ENCODE data around the gene RTP5.
"Not testable (repeated sequence)": the region's sequence is repeated elsewhere in the genome, so short reads cannot be mapped to it uniquely, and the experiment has no call there.

RTP5 gene

GRCh38 chr2:241901500-241902351 lies 32.2 kb downstream of the RTP5 start:
- peaks cover 40% of the 10 kb centered on the region for H3K4me1 ChIP-seq (ENCODE audit: control insufficient read depth, insufficient read depth, low read length)
- H3K27ac ChIP-seq (ENCODE audit: low read depth, low read length), result no peak overlapping the region
- H3K9me3 ChIP-seq (ENCODE audit: control insufficient read depth, insufficient read depth, low read depth, low read length), result no peaks in the 10 kb centered on the region
- H3K4me3 ChIP-seq (ENCODE audit: low read depth, low read length), result peak overlapping the region; percentile 27
- H3K36me3 ChIP-seq (ENCODE audit: control insufficient read depth, insufficient read depth, low read length), result no peaks in the 10 kb centered on the region
- no peaks in the 10 kb centered on the region for H3K27me3 ChIP-seq (ENCODE audit: control insufficient read depth, insufficient read depth, low read length)
- H3K9ac ChIP-seq (ENCODE audit: low read length), result no peak overlapping the region

GRCh38 chr2:241902357-241902991 lies 32.9 kb downstream of the RTP5 start:
- Histone ChIP-seq H3K27ac (ENCODE audit: low read depth, low read length) (no peak overlapping the region), H3K4me1 (ENCODE audit: control insufficient read depth, insufficient read depth, low read length) (peaks cover 40% of the 10 kb centered on the region), H3K4me3 (ENCODE audit: low read depth, low read length) (peak overlapping the region; percentile 36; the same call in 1 of the 2 replicates), H3K36me3 (ENCODE audit: control insufficient read depth, insufficient read depth, low read length) (no peaks in the 10 kb centered on the region), H3K9ac (ENCODE audit: low read length) (peak overlapping the region; percentile 26), H3K27me3 (ENCODE audit: control insufficient read depth, insufficient read depth, low read length) (no peaks in the 10 kb centered on the region), H3K9me3 (ENCODE audit: control insufficient read depth, insufficient read depth, low read depth, low read length) (no peaks in the 10 kb centered on the region)

GRCh38 chr2:241903121-241904010 lies 33.8 kb downstream of the RTP5 start:
- H3K27me3 ChIP-seq (ENCODE audit: control insufficient read depth, insufficient read depth, low read length), result no peaks in the 10 kb centered on the region
- peaks cover 39% of the 10 kb centered on the region for H3K4me1 ChIP-seq (ENCODE audit: control insufficient read depth, insufficient read depth, low read length)

GRCh38 chr2:241904011-241904718 lies 34.6 kb downstream of the RTP5 start:
- Histone ChIP-seq H3K4me1 (ENCODE audit: control insufficient read depth, insufficient read depth, low read length) (peaks cover 31% of the 10 kb centered on the region), H3K27ac (ENCODE audit: low read depth, low read length) (no peak overlapping the region), H3K9ac (ENCODE audit: low read length) (no peak overlapping the region)

More at GRCh38 chr2:241903121-241904010, 33.8 kb downstream of the RTP5 start:
- no peak overlapping the region for H3K27ac ChIP-seq (ENCODE audit: low read depth, low read length)
- H3K36me3 ChIP-seq (ENCODE audit: control insufficient read depth, insufficient read depth, low read length), result no peaks in the 10 kb centered on the region
- no peaks in the 10 kb centered on the region for H3K9me3 ChIP-seq (ENCODE audit: control insufficient read depth, insufficient read depth, low read depth, low read length)
- no peak overlapping the region for H3K4me3 ChIP-seq (ENCODE audit: low read depth, low read length)
- H3K9ac ChIP-seq (ENCODE audit: low read length), result no peak overlapping the region

GRCh38 chr2:241904791-241905710 lies 35.5 kb downstream of the RTP5 start:
- Histone ChIP-seq H3K9me3 (ENCODE audit: control insufficient read depth, insufficient read depth, low read depth, low read length) (no peaks in the 10 kb centered on the region), H3K27ac (ENCODE audit: low read depth, low read length) (no peak overlapping the region), H3K36me3 (ENCODE audit: control insufficient read depth, insufficient read depth, low read length) (no peaks in the 10 kb centered on the region), H3K4me1 (ENCODE audit: control insufficient read depth, insufficient read depth, low read length) (peaks cover 24% of the 10 kb centered on the region), H3K27me3 (ENCODE audit: control insufficient read depth, insufficient read depth, low read length) (no peaks in the 10 kb centered on the region), H3K4me3 (ENCODE audit: low read depth, low read length) (no peak overlapping the region), H3K9ac (ENCODE audit: low read length) (no peak overlapping the region)

More at GRCh38 chr2:241904011-241904718, 34.6 kb downstream of the RTP5 start:
- H3K36me3 ChIP-seq (ENCODE audit: control insufficient read depth, insufficient read depth, low read length), result no peaks in the 10 kb centered on the region
- no peaks in the 10 kb centered on the region for H3K9me3 ChIP-seq (ENCODE audit: control insufficient read depth, insufficient read depth, low read depth, low read length)
- no peak overlapping the region for H3K4me3 ChIP-seq (ENCODE audit: low read depth, low read length)
- no peaks in the 10 kb centered on the region for H3K27me3 ChIP-seq (ENCODE audit: control insufficient read depth, insufficient read depth, low read length)

GRCh38 chr2:241905716-241906377 lies 36.3 kb downstream of the RTP5 start:
- H3K9ac ChIP-seq (ENCODE audit: low read length), result no peak overlapping the region
- H3K4me1 ChIP-seq (ENCODE audit: control insufficient read depth, insufficient read depth, low read length), result peaks cover 16% of the 10 kb centered on the region
- H3K4me3 ChIP-seq (ENCODE audit: low read depth, low read length), result no peak overlapping the region
- H3K36me3 ChIP-seq (ENCODE audit: control insufficient read depth, insufficient read depth, low read length), result no peaks in the 10 kb centered on the region
- H3K27ac ChIP-seq (ENCODE audit: low read depth, low read length), result no peak overlapping the region
- no peaks in the 10 kb centered on the region for H3K9me3 ChIP-seq (ENCODE audit: control insufficient read depth, insufficient read depth, low read depth, low read length)
- no peaks in the 10 kb centered on the region for H3K27me3 ChIP-seq (ENCODE audit: control insufficient read depth, insufficient read depth, low read length)

- H3K4me1 ChIP-seq (ENCODE audit: control insufficient read depth, insufficient read depth, low read length), result peaks cover 16% of the 10 kb centered on the region
- not testable (repeated sequence) for H3K9me3 ChIP-seq (ENCODE audit: control insufficient read depth, insufficient read depth, low read depth, low read length); H3K36me3 ChIP-seq (ENCODE audit: control insufficient read depth, insufficient read depth, low read length); H3K27ac ChIP-seq (ENCODE audit: low read depth, low read length); H3K9ac ChIP-seq (ENCODE audit: low read length); H3K4me3 ChIP-seq (ENCODE audit: low read depth, low read length); H3K27me3 ChIP-seq (ENCODE audit: control insufficient read depth, insufficient read depth, low read length)
These were observed 36.8 kb downstream of the RTP5 start for GRCh38 chr2:241906378-241906770.

- no peaks in the 10 kb centered on the region for H3K36me3 ChIP-seq (ENCODE audit: control insufficient read depth, insufficient read depth, low read length)
- no peaks in the 10 kb centered on the region for H3K9me3 ChIP-seq (ENCODE audit: control insufficient read depth, insufficient read depth, low read depth, low read length)
- H3K4me3 ChIP-seq (ENCODE audit: low read depth, low read length), result no peak overlapping the region
- H3K4me1 ChIP-seq (ENCODE audit: control insufficient read depth, insufficient read depth, low read length), result peaks cover 14% of the 10 kb centered on the region; the same call in 1 of the 2 replicates
- no peak overlapping the region for H3K9ac ChIP-seq (ENCODE audit: low read length)
- H3K27me3 ChIP-seq (ENCODE audit: control insufficient read depth, insufficient read depth, low read length), result no peaks in the 10 kb centered on the region
- H3K27ac ChIP-seq (ENCODE audit: low read depth, low read length), result no peak overlapping the region
These were observed 37.5 kb downstream of the RTP5 start for GRCh38 chr2:241906826-241907570.

GRCh38 chr2:241907831-241908230 lies 38.3 kb downstream of the RTP5 start:
- H3K27me3 ChIP-seq (ENCODE audit: control insufficient read depth, insufficient read depth, low read length); H3K27ac ChIP-seq (ENCODE audit: low read depth, low read length); H3K9me3 ChIP-seq (ENCODE audit: control insufficient read depth, insufficient read depth, low read depth, low read length): not testable (repeated sequence)

More at GRCh38 chr2:241907831-241908230, 38.3 kb downstream of the RTP5 start:
- H3K9ac ChIP-seq (ENCODE audit: low read length); H3K4me3 ChIP-seq (ENCODE audit: low read depth, low read length); H3K36me3 ChIP-seq (ENCODE audit: control insufficient read depth, insufficient read depth, low read length): not testable (repeated sequence)
- peaks cover 11% of the 10 kb centered on the region; the same call in 1 of the 2 replicates for H3K4me1 ChIP-seq (ENCODE audit: control insufficient read depth, insufficient read depth, low read length)
